Activated naive CD4-positive, alpha-beta T cell treated with anti-CD3 and anti-CD28 coated beads, Interleukin-2, amount 50 U/mL, for 24 hours (primary cell): Measurements from ENCODE around the gene KCNH1.

Experiments used
- H3K27ac Mint-ChIP-seq: one replicate; pipeline ENCODE4 v1.8.0; 2021; ENCODE audit warnings: mild to moderate bottlenecking, mixed read lengths
- H3K27me3 Mint-ChIP-seq: one replicate; pipeline ENCODE4 v1.8.0; 2021; ENCODE audit warnings: mixed read lengths
- H3K36me3 Mint-ChIP-seq: one replicate; pipeline ENCODE4 v1.8.0; 2021; ENCODE audit warnings: mixed read lengths
- H3K4me1 Mint-ChIP-seq: one replicate; pipeline ENCODE4 v1.8.0; 2021; ENCODE audit warnings: mixed read lengths
- H3K4me3 Mint-ChIP-seq: one replicate; pipeline ENCODE4 v1.8.0; 2021; ENCODE audit warnings: mild to moderate bottlenecking, mixed read lengths
- H3K9me3 Mint-ChIP-seq: one replicate; pipeline ENCODE4 v1.8.0; 2021; ENCODE audit warnings: mixed read lengths

KCNH1 gene

DNA sequence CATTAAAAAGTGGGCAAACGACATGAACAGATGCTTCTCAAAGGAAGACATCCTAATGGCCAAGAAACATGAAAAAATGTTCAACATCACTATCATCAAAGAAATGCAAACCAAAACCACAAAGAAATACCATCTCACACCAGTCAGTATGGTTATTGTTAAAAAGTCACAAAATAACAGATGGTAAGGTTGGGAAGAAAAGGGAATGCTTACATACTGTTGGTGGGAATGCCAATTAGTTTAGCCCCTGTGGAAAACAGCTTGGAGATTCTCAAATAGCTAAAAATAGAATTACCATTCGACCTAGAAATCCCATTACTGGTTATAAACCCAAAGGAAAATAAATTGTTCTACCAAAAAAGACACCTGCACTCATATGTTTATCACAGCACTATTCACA, 369.4 kb downstream of the KCNH1 start:
- Mint-ChIP-seq H3K27me3 (peaks cover 2% of the 10 kb centered on the region), H3K4me3 (no peak overlapping the region)

DNA sequence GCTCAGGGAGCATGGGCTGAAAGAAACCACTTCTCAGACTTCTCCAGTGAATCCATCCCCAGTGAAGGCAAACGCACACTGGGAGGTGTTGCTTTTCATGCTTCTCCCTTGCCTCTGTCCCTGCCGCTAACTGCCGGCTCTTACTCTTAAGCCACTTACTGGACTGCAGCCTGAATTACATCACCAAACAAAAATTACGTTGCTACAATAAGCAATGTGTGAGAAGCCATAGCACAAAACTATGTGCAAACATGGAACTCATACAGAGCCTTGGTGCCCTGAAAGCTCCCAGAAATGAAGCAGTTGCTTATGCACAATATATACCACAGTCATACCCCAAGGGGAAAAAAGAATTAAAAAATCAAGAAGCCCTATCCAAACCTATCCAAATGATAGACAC, 375.2 kb downstream of the KCNH1 start:
- Mint-ChIP-seq H3K4me1 (no peaks in the 10 kb centered on the region), H3K9me3 (no peaks in the 10 kb centered on the region), H3K36me3 (no peaks in the 10 kb centered on the region), H3K27ac (no peak overlapping the region), H3K27me3 (peaks cover 10% of the 10 kb centered on the region), H3K4me3 (no peak overlapping the region)

More for the DNA sequence above, 369.4 kb downstream of the KCNH1 start:
- no peaks in the 10 kb centered on the region for H3K36me3 Mint-ChIP-seq
- H3K9me3 Mint-ChIP-seq, result no peaks in the 10 kb centered on the region
- no peaks in the 10 kb centered on the region for H3K4me1 Mint-ChIP-seq
- H3K27ac Mint-ChIP-seq, result no peak overlapping the region

DNA sequence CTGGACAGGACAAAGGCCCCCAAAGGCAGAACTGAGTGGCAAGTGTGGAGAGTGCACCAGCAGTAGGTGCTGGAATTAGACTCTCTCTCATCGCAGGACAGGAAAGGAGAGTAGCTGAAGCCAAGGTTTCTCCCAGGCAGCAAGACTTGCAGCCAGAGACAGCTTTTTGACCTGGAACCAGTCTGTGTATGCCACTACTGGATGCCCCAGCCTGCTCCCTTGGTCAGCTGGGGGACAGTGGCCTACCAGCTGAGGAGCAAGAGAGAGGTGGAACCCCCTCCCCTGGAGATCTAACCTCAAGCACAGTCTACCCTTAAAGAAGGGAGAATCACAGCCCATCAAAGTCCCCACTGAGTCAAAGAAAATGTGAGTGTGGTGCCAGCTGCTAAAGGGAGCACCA, 375.7 kb downstream of the KCNH1 start:
- Mint-ChIP-seq H3K4me1 (no peaks in the 10 kb centered on the region), H3K27me3 (peaks cover 10% of the 10 kb centered on the region), H3K36me3 (no peaks in the 10 kb centered on the region), H3K4me3 (no peak overlapping the region), H3K27ac (no peak overlapping the region), H3K9me3 (no peaks in the 10 kb centered on the region)

DNA sequence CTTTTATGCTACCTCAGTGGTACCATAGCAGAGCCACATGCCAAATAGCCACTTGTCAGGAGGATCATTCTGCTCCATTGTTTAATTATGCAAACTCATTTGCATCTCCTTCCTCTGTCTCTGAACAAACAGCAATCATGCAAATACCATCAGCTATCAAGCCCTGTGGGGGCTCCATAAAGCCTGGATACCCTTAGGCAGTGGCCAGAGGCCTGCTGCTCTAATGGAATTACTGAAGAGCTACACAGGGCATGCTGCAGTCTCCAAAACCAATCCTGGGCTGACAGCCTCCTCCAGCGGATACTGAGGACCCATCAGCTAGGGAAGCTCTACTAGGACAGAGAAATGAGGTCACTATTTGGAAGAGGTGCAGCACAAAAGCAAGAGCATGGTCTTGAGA, 376.3 kb downstream of the KCNH1 start:
- Mint-ChIP-seq H3K27ac (no peak overlapping the region), H3K27me3 (peaks cover 10% of the 10 kb centered on the region), H3K36me3 (no peaks in the 10 kb centered on the region), H3K9me3 (no peaks in the 10 kb centered on the region), H3K4me3 (no peak overlapping the region), H3K4me1 (no peaks in the 10 kb centered on the region)

DNA sequence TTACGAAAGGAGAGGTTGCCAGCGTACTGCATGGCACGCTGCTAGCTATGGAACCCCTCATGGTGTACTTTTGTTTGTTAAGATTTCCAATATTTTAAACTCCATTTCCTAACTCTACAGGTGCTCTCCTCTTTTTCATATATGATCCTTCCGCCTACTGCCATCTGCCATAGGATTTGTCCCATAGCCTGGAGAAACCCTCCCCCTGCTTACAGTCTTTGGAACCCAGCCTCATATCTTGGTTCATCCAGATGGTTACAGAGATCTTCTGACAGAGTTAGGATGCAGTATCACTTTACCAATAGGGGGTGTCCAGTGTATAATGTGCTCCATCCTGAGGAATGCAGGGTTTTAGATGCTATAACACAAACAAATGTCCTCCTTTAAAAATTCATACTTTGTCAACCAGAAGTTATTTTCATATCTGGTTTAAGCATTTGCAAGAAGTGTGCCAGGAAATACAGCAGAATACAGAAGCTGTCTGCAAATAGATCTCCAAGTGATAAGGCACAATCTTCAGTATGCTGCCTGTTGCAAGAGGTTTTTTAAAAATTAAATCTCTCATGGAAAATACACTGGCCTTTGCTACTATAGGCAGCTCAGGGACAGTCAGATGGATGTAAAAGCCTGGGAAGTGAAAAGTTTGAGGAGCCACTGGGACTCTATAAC, 377.8 kb downstream of the KCNH1 start:
- no peaks in the 10 kb centered on the region for H3K4me1 Mint-ChIP-seq
- H3K27me3 Mint-ChIP-seq, result peaks cover 9% of the 10 kb centered on the region
- H3K9me3 Mint-ChIP-seq, result no peaks in the 10 kb centered on the region
- no peak overlapping the region for H3K4me3 Mint-ChIP-seq
- H3K27ac Mint-ChIP-seq, result no peak overlapping the region
- no peaks in the 10 kb centered on the region for H3K36me3 Mint-ChIP-seq

DNA sequence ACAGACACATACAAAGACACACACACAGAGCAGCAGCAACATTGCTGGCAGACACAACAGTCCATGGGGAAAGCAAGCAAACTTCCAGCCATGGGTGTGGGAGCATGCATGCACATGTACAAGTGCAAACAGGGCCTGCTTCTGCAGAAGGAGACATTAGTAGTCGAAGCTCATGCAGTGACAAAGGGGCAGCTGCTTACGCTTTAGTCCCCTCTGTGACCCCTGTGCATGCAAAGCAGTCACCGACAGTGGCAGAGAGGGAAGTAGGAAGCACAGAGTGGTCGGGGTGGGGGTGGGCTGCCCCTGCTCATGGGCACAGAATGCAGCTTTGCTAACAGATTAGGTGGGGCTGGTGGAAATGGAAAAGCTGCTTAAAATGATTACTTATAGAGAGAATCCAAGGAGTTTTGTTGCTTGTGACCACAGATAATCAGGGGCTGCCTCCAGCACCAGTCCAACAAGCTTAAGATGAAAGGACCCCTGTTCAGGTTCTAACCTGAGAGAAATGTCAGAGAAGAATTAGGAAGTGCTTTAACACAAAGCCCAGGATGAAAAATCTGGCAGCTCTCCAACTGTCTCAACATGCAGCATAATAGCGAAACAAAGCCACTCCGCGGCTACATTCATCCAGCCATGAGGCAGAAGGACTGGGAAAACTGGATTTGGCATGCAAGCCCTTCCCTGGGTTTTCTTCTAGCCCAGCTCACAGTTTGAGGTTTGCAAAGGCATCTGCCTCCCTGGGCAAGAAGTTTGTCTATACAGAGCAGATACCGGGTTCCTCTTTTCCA, 378.9 kb downstream of the KCNH1 start:
- H3K4me1 Mint-ChIP-seq, result no peaks in the 10 kb centered on the region
- H3K27me3 Mint-ChIP-seq, result peaks cover 11% of the 10 kb centered on the region
- no peaks in the 10 kb centered on the region for H3K9me3 Mint-ChIP-seq
- H3K36me3 Mint-ChIP-seq, result no peaks in the 10 kb centered on the region
- H3K27ac Mint-ChIP-seq, result no peak overlapping the region
- H3K4me3 Mint-ChIP-seq, result no peak overlapping the region

DNA sequence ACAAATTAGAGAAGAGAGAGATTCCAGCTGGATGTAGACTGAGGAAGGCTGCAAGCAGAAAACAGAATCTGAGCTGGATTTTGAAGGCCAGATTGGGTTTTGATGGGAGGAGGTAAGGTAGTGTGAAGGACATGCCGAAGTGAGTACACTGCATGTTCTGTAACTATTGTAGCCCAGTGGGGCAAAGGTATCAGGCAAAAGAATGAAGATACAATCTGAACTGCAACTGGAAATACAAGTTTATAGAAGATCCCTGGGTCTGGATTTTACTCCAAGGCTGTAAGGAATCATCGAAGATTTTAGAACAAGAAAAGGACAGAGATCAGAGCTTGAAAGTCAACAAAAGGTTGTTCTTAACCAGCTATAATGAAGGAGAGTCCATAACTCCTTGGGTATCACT, 382.0 kb downstream of the KCNH1 start:
- H3K4me3 Mint-ChIP-seq, result no peak overlapping the region

DNA sequence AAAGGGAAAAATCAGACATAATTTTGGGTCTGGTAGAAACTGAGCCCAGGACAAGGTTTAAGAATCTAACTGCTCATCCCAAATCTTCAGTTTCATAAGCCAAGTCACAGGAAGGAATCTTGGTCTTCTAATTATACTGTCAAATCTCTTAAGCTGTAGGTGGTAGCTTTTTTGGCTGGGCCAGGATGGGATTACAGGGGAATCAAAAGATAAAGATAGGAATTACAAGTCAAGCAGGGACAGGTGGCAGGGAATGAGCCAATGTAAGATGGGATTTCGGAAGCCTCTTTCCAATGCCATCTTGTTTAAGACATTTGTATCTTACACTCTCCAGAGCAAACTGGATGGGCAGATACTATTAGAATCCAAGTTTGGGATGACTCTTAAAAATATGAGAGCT, 383.5 kb downstream of the KCNH1 start:
- H3K27me3 Mint-ChIP-seq, result peaks cover 7% of the 10 kb centered on the region
- no peaks in the 10 kb centered on the region for H3K4me1 Mint-ChIP-seq
- no peaks in the 10 kb centered on the region for H3K36me3 Mint-ChIP-seq
- H3K4me3 Mint-ChIP-seq, result no peak overlapping the region
- no peak overlapping the region for H3K27ac Mint-ChIP-seq
- no peaks in the 10 kb centered on the region for H3K9me3 Mint-ChIP-seq

More for the DNA sequence above, 382.0 kb downstream of the KCNH1 start:
- Mint-ChIP-seq H3K9me3 (no peaks in the 10 kb centered on the region), H3K36me3 (no peaks in the 10 kb centered on the region), H3K27me3 (peaks cover 10% of the 10 kb centered on the region), H3K4me1 (no peaks in the 10 kb centered on the region), H3K27ac (no peak overlapping the region)

DNA sequence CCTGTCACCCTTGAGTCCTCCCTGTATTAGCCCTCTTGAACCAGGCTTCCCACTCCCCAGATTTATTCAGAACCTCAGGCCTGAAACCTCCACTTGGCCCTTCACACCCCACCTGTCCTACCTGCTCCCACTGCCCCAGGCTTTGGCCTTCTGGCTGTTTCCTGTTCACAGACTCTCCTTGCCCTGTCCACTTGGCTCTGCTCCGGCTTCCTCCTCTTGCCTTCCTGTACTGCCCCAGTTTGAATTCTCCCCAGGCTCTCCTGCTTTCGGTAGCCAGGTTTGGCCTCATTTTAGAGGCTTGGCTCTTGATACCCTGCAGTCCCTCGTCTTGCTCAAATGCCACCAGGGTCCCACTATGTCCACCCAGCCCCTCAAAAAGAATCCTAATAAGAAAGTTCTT, 385.2 kb downstream of the KCNH1 start:
- no peak overlapping the region for H3K27ac Mint-ChIP-seq
- no peaks in the 10 kb centered on the region for H3K36me3 Mint-ChIP-seq
- no peaks in the 10 kb centered on the region for H3K9me3 Mint-ChIP-seq
- H3K4me3 Mint-ChIP-seq, result no peak overlapping the region
- no peaks in the 10 kb centered on the region for H3K4me1 Mint-ChIP-seq
- peaks cover 6% of the 10 kb centered on the region for H3K27me3 Mint-ChIP-seq

DNA sequence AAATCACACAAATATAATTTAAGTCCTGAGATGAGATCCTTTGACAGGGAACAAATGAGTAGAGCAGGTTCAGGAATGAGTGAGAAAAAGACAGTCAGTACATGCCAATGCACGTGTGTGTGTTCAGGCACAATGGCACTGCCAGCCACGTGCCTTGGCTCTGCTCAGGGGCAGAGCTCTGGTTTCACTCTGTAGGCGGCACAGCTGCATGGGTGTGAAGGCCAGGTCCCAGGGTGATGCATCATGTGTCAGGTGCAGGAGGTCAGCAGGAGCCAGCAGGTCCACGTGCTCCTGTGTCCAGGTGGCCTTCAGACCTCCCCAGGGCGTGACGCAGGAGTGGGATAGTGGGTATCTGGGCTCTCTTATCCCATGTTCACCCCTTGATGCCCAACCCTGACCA, 386.1 kb downstream of the KCNH1 start:
- Mint-ChIP-seq H3K4me3 (no peak overlapping the region), H3K9me3 (no peaks in the 10 kb centered on the region), H3K27me3 (peaks cover 6% of the 10 kb centered on the region), H3K27ac (no peak overlapping the region), H3K4me1 (no peaks in the 10 kb centered on the region), H3K36me3 (no peaks in the 10 kb centered on the region)

DNA sequence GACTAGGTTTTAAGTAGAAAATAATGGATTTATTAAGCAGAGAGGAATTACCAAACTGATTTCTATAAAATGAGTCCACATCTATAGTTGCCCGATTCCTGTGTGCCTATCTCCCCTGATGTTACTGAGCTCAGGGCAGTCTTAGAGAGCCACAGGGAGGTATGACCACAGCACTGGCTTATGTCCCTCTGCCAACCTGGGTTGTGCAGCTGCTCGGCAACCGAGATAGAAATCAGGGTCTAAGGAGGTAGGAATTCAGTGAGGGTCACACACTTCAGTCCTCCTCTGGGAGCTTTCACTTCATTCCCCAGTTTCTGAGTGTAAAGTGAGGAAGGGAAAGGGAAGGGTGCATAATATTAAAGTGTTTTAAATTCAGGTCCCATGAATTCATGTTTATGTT, 386.8 kb downstream of the KCNH1 start:
- Mint-ChIP-seq H3K36me3 (no peaks in the 10 kb centered on the region), H3K4me3 (no peak overlapping the region), H3K4me1 (no peaks in the 10 kb centered on the region), H3K9me3 (no peaks in the 10 kb centered on the region), H3K27ac (no peak overlapping the region), H3K27me3 (peaks cover 5% of the 10 kb centered on the region)

DNA sequence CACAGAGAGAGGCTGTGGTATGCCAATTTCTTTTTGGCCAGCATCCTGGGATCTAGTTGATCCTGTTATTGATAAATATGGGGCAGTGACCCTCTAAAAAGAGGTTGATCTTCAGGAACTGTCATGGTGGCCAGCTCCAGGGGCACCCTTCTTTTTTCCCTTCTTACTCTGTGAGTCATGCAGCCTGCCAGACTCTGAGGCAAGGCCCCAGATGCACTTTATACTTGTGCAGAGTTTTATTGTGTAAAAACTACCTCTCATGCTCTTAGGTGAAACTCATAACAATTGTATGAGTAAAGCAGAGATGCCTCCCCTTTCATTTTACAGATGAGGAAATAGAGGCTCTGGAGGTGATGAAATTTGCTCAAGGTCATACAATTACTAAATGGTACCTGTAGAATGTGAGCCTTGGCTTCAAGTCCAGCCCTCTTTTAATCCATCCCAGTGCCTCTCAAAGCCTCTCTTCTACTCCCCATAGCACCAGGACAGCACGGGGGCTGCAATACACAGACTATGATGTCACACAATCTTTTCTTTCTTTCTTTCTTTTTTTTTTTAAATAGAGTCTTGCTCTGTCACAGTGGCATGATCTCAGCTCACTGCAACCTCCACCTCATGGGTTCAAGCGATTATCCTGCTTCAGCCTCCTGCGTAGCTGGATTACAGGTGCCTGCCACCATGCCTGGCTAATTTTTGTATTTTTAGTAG, 387.8 kb downstream of the KCNH1 start:
- H3K9me3 Mint-ChIP-seq, result no peaks in the 10 kb centered on the region
- H3K4me3 Mint-ChIP-seq, result no peak overlapping the region
- peaks cover 5% of the 10 kb centered on the region for H3K27me3 Mint-ChIP-seq
- H3K4me1 Mint-ChIP-seq, result no peaks in the 10 kb centered on the region
- H3K27ac Mint-ChIP-seq, result no peak overlapping the region
- no peaks in the 10 kb centered on the region for H3K36me3 Mint-ChIP-seq

DNA sequence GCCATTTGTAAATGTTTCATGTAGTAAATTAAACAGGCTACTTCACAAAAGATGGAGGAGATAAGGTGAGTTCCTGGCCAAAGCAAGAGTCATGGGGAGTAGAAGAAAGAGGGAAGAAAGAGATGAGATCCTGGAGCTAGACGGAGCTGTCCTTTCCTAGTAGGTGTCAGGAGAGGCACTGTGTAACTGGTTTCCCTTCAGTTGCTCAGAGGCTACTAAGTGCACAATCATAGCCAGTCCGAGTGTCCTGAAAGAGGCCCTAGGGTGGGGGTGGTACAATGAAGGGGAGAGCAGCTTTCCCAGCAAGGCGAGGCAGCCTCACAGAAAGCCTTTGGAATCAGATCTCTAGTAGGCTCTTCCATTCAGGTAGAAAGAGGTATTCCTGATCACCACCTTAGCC, 390.9 kb downstream of the KCNH1 start:
- Mint-ChIP-seq H3K36me3 (no peaks in the 10 kb centered on the region), H3K4me1 (no peaks in the 10 kb centered on the region), H3K27me3 (peaks cover 2% of the 10 kb centered on the region), H3K4me3 (no peak overlapping the region), H3K9me3 (no peaks in the 10 kb centered on the region), H3K27ac (no peak overlapping the region)

DNA sequence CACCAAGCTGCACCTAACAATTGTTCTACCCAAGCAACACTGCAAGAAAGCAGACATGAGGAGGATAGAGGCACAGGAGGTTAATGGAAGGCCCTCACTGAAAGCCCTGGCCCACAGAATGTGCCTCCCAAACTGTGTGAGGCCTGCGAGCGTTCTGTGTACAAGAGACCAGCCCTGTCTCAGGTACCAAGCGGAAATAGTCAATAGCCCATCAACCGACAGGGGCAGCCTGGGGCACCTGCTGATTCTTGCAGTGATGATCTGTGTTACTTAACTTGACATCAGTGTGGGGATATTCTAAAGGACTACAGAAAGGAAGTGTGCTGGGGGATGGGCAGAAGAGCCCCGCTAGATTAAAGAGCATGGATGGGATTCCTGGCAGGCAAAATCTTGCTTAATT, 392.4 kb downstream of the KCNH1 start:
- H3K27ac Mint-ChIP-seq, result no peak overlapping the region
- no peak overlapping the region for H3K4me3 Mint-ChIP-seq
- H3K9me3 Mint-ChIP-seq, result no peaks in the 10 kb centered on the region
- peaks cover 2% of the 10 kb centered on the region for H3K27me3 Mint-ChIP-seq
- no peaks in the 10 kb centered on the region for H3K36me3 Mint-ChIP-seq
- no peaks in the 10 kb centered on the region for H3K4me1 Mint-ChIP-seq

DNA sequence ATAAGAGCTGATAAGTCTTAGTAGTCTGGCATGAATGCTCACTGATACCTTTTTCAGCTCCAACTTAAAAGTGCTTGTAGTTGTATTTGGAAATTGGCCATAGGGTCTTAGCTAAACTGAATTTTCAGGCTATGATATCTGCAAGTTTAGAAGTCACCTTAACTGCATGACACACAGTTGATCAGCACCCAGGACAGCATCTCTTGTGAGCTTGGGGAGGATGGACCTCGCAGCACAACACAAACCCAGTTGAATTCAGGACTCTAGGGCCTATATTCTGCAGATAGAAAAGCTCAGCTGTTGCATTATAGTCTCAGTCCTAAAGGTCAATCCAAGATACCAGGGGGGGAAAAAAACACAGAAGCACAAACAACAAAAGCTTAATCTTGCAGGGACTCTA, 394.3 kb downstream of the KCNH1 start:
- no peak overlapping the region for H3K4me3 Mint-ChIP-seq
- H3K9me3 Mint-ChIP-seq, result no peaks in the 10 kb centered on the region
- H3K27ac Mint-ChIP-seq, result no peak overlapping the region
- no peaks in the 10 kb centered on the region for H3K36me3 Mint-ChIP-seq
- peaks cover 2% of the 10 kb centered on the region for H3K27me3 Mint-ChIP-seq
- no peaks in the 10 kb centered on the region for H3K4me1 Mint-ChIP-seq

DNA sequence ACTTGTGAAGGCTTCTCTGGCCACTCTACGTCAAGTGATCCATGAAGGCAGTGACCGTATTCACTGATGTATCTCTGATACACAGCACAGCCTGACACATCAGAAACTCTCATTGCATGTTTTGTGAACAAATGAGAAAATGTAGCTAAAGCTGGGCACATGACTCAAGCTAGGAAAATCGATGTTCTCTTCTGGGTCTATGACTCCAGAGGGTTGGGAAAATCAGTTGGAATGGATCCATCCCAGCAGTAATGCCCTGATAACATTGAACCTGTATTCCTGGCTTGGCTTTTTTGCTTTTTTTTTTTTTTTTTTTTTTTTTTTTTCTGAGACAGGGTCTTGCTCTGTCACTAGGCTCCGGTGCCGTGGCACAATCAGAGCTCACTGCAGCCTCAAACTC, 395.7 kb downstream of the KCNH1 start:
- Mint-ChIP-seq H3K4me3 (no peak overlapping the region), H3K27ac (no peak overlapping the region), H3K36me3 (no peaks in the 10 kb centered on the region), H3K9me3 (no peaks in the 10 kb centered on the region), H3K27me3 (peaks cover 2% of the 10 kb centered on the region), H3K4me1 (no peaks in the 10 kb centered on the region)
